H54 (cell line): ENCODE measurements around the gene DOCK10.
A peak's percentile ranks its signal among the peaks of the same experiment; 100 is the strongest.

ENCODE experiments used
- DNase-seq: peaks from one replicate; pipeline ENCODE4 v3.0.0; 2011; ENCODE audit warnings: low spot score, mixed read lengths; ENCODE audit not compliant: insufficient read length
- FAIRE-seq: peaks from 3 replicates; lab custom pipeline; 2011; peaks lifted over from hg19 to GRCh38; lab: Jason Lieb, UNC
- POLR2A ChIP-seq: IDR thresholded peaks from 2 replicates; pipeline ENCODE4 v1.6.1; 2011; ENCODE audit warnings: low read depth, mild to moderate bottlenecking, low read length

DOCK10 gene

DNA sequence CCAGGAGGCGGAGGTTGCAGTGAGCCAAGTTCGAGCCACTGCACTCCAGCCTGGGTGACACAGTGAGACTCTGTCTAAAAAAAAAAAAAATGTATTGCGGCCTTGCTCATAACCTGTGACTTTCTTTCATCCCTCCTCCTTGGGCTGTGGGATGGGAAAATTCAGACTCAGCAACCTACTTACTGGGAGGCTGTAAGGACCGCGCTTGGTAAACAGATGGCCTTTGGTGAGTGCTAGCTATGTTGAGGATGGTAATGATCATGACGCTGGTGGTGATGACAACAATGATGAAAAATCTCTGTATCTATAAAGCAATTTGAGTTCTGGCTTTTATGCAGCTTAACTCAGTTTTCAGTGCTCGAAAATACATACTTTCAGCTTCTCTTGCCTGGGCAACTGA, 261.4 kb downstream of the DOCK10 start:
- no peak for TF ChIP-seq POLR2A
- no peak for FAIRE-seq
- no peak for DNase-seq

- DNase-seq (no peak), FAIRE-seq (no peak)
- no peak for TF ChIP-seq POLR2A
Measured at GRCh38 chr2:224780106-224780505, 262.2 kb downstream of the DOCK10 start.

DNA sequence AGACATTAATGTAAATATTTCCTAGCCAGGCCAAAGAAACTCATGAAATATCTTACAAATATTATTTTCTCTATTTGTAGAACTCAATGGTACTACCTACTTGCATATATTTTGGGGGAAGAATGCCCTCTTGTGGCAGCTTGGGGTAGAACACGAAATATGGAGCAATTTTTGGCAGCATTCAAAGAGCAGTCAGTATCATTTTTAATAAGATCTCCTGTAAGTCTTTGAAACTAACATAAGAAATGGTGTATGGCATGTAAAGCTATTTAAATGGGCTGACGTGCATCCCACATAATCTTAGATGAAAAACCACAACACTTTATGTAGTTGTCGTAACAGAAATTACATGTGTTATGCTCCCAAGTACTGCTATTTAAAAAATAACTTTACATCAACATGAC, 263.8 kb downstream of the DOCK10 start:
- TF ChIP-seq POLR2A = no peak
- FAIRE-seq (peak; percentile 57), DNase-seq (no peak)

DNA sequence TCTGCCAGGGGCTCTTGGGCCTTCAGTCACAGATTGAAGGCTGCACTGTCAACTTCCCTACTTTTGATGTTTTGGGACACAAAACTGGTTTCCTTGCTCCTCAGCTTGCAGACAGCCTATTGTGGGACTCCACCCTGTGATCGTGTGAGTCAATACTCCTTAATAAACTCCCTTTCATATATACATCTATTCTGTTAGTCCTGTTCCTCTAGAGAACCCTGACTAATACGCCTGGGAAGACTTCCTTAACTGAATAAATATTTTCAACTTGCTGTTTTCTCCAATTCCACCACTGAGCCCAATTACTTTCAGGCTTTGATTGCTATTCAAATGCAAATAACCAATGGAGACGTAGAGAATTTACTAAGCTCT, 264.7 kb downstream of the DOCK10 start:
- DNase-seq = no peak
- no peak for TF ChIP-seq POLR2A
- no peak for FAIRE-seq

GRCh38 chr2:224776795-224777558, 265.3 kb downstream of the DOCK10 start:
- TF ChIP-seq POLR2A = no peak
- no peak for FAIRE-seq
- no peak for DNase-seq

DNA sequence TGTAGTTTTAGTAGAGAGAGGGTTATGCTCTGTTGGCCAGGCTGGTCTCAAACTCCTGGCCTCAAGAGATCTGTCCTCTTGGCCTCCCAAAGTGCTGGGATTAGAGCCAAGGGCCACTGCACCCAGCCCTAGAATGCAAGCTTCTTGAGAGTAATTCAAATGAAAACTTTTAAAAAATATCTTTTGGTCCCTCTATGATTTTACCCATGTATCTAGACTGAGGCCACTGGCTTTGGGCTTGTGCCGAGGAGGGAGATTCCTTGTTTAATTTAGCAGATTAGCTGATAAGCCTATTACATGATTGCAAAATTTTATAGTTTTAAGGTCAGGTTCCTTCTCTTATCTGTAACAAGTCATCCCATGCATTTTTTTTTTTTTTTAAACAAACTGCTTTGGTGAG, 266.6 kb downstream of the DOCK10 start:
- no peak for TF ChIP-seq POLR2A
- DNase-seq (no peak), FAIRE-seq (no peak)

DNA sequence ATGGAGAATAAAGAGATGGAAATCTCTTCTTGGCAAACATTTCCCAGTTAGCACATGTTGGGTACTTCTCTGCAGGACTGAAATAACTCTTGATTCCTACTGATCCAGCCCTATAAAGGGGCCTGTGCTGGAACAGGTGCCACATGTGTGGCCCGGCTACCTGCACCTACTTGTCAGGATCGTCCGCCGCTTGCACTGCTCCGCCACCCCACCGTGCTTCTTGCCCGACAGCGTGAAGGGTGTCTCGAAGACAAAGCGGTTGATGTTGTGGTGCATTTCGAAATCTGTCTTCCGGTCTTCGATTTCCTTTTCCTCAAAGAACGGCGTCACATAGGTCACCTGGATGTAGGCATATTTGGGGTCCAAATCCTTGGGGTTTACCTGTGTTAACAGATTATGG, 267.5 kb downstream of the DOCK10 start:
- TF ChIP-seq POLR2A = no peak
- FAIRE-seq (no peak), DNase-seq (no peak)

DNA sequence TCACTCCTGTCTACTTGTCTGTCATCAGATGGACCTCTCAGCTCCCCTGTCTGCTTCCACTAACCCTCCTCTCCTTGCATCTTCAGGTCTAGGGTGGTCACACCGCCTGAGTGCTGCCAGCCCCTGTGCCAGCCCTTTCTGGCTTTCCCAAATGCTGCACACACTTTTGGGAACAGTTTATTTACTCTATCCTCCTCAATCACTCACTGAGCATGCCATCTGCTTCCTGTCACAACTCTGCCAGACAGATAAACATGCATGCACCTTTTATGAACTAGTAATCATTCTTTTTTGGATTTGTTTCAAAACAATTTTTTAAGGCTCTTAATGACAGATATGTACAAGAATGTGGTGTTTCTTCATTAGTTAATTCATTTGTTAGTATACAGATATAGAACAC, 269.8 kb downstream of the DOCK10 start:
- FAIRE-seq = no peak
- no peak for DNase-seq
- no peak for TF ChIP-seq POLR2A

- TF ChIP-seq POLR2A = no peak
- FAIRE-seq = no peak
- no peak for DNase-seq
Measured at GRCh38 chr2:224769489-224769888, 272.8 kb downstream of the DOCK10 start.

GRCh38 chr2:224764565-224765236, 277.6 kb downstream of the DOCK10 start:
- no peak for FAIRE-seq
- DNase-seq = no peak
- TF ChIP-seq POLR2A = no peak

DNA sequence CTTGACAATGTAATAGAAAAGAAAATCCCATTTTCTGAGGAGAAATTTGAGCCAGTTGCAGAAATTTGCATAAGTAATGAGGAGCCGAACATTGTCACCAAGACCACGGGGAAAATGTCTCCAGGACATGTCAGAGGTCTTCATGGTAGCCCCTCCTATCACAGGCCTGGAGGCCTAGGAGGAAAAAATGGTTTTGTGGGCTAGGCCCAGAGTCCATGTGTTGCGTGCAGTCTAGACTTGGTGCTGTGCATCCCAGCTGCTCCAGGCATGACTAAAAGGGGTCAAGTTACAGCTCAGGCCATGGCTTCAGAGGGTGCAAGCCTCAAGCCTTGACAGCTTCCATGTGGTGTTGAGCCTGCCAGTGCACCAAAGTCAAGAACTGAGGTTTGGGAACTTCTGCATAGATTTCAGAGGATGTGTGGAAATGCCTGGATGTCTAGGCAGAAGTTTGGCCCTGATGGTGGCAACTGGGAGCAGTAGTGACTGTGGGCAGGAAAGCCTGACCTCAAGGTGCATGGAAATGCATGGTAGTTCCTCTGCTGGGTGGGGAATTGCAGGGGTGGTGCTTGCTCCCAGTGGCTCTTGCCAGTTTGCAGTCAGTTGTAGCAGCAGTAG, 284.2 kb downstream of the DOCK10 start:
- TF ChIP-seq POLR2A = no peak
- FAIRE-seq (no peak), DNase-seq (no peak)

- DNase-seq (no peak), FAIRE-seq (no peak)
- TF ChIP-seq POLR2A = no peak
Measured at GRCh38 chr2:224753743-224754540, 288.3 kb downstream of the DOCK10 start.

DNA sequence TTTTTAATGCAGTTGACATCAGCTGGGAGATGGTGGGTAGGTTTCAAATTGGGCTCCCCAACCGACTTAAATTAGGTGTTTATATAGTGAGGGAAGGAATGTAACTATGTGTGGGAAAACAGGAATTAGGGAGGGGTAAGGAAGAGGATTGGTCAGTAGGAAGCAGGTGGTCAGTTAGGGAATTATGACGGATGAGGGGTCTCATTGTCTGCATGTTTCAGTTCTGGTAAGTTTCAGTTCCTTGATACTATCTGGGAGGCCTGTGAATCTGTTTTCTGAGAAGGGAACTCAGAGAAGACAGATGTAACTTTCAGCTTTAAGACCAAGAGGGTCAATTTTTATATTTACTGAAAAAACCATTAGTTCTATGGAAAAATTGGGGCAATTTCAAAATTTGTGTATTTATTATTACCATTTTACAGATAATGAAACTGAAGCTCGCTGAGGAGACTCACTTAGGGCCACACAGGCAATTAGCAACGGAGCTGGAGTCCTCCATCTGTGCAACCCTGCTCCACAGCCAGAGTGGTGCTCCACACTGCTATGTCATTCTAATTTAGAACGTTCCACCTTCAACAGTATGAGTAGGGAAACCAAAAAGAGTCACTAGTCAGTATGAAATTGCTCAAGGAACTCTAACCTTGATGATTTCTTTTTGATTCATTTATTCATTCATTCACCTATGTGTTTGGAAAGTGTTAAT, 290.1 kb downstream of the DOCK10 start:
- DNase-seq (no peak), FAIRE-seq (no peak)
- TF ChIP-seq POLR2A = no peak
